Stomach smooth muscle (tissue), 2 donors: ENCODE data around the gene IL17B.

ENCODE experiments used
- H3K27ac ChIP-seq: one replicate; pipeline ENCODE4 v1.7.0; 2013; ENCODE audit warnings: mild to moderate bottlenecking, low read length, inconsistent platforms
- H3K27me3 ChIP-seq, 2 donors: one replicate each; pipeline ENCODE4 v1.7.0; 2013; ENCODE audit warnings: low read length in 2 of 2; ENCODE audit not compliant: insufficient read depth in 2 of 2, control insufficient read depth in 1 of 2
- H3K36me3 ChIP-seq, 2 donors: one replicate each; pipeline ENCODE4 v1.7.0; 2013; ENCODE audit warnings: low read length in 2 of 2; ENCODE audit not compliant: control insufficient read depth in 2 of 2, insufficient read depth in 2 of 2
- H3K4me1 ChIP-seq: one replicate; pipeline ENCODE4 v1.7.0; 2013; ENCODE audit warnings: low read length; ENCODE audit not compliant: control insufficient read depth, insufficient read depth
- H3K4me3 ChIP-seq, 2 donors: one replicate each; pipeline ENCODE4 v1.7.0; 2013; ENCODE audit warnings: low read length in 2 of 2
- H3K9ac ChIP-seq, 2 donors: one replicate each; pipeline ENCODE4 v1.7.0; 2013; ENCODE audit warnings: low read length in 2 of 2, mild to moderate bottlenecking in 1 of 2
- H3K9me3 ChIP-seq, 2 donors: one replicate each; pipeline ENCODE4 v1.7.0; 2013; ENCODE audit warnings: low read length in 2 of 2; ENCODE audit not compliant: control insufficient read depth in 2 of 2
- donor health status: healthy.
- donor health status: Pancreatic carcinoma.

The IL17B gene

DNA sequence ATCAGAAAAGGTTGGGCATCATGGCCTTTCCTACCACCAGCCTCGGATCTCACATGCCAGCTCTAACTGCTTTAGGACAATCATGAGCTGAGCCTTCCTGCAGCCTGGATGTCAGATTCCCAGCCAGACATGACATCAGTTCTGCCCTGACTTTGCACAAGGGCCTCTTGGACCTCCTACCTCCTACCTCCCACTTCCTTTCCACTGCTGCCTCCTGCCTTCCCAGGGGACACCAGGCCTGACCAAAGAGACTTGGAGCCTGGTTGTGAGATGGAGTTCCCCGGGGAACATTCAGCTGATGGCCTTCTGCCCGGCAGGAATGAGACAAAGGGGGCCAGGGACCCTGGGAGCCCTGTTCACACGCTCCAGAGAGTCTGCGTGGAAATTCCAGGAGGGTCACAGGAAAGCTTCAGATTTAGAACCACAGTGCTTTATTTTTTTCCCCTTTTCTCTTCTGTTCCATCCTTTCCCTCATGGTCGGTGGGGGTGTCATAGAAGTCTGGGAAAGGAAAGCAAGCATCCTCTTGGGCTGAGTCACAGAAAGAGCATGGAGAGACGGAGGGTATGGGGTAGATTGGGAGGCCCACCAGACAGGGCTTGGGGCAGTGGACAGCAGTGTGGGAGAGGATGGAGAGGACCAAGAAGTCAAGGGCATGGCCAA, 35.4 kb upstream of the IL17B start:
- Histone ChIP-seq H3K9ac (peak overlapping the region; percentile 100), H3K27ac (peak overlapping the region; percentile 100), H3K4me3 (peak overlapping the region; percentile 78 to 100)

DNA sequence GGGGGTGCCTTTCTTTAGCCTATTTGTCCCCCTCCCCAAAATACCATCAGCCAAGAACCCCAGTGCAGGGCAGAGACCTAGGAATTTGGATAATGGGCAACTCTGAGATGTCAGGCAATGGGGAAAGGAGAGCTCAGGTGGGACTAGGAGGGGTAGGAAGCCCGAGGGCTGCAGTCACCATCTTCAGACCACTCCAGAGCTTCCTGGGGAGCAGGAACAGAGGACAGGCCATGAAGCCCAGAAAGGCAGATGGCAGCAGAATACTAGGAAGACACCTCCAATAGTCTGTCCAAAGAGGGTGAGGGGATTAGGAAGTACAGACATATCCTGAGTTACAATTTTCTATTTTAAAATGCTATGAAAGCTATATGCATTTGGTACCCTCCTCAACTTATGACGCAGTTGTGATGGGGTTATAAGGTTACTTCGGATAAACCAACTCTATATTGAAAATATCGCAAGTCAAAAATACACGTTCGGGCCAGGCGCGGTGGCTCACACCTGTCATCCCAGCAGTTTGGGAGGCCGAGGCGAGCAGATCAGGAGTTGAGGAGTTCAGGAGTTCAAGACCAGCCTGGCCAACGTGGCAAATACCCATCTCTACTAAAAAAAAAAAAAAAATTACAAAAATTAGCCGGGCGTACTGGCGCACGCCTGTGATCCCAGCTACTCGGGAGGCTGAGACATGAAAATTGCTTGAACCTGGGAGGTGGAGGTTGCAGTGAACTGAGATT, 34.6 kb upstream of the IL17B start:
- peaks cover 67% of the 10 kb centered on the region for H3K4me1 ChIP-seq

More for the DNA sequence above, 35.4 kb upstream of the IL17B start:
- peaks cover 86 to 87% of the 10 kb centered on the region in 2 donors for H3K36me3 ChIP-seq
- peaks cover 75% of the 10 kb centered on the region for H3K4me1 ChIP-seq
- no peaks in the 10 kb centered on the region for H3K27me3 ChIP-seq
- no peaks in the 10 kb centered on the region for H3K9me3 ChIP-seq

DNA sequence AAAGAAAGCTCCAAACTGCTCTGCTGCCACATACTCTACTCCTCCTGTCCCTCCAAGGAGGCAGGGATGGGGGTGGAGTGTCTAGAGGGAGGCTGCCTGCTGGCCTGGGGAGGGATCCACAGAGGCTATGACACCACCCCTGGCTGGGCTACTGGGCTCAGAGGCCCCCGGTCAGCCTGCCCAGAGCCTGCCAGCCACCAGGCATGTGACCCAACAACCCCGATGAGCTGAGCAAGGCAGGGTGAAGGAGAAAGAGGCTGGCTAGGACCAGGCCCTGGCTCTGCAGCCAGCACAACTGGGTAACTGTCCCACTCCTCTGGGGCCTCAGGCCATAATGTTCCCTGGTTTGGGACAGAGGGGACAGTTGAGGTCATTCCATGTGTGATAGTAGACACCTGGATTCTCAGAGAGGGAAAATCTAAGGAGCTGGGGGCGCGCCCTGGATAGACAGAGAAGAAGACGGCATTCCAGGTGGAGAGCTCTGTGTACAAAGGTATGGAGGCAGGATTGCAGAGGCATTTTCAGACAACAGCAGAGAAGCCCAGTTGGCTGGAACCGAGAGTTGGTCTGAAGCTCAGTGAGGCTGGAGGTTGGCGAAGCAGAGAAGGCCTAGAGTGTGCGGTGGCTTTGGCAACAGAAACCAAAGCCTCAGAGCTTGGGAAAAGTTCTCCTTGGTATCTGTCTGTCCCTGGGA, 33.8 kb upstream of the IL17B start:
- no peaks in the 10 kb centered on the region for H3K27me3 ChIP-seq
- H3K4me1 ChIP-seq, result peaks cover 66% of the 10 kb centered on the region
- H3K4me3 ChIP-seq, result peak overlapping the region; percentile 93 to 100
- peaks cover 87 to 92% of the 10 kb centered on the region in 2 donors for H3K36me3 ChIP-seq
- H3K9ac ChIP-seq, result peak overlapping the region; percentile 100
- peak overlapping the region; percentile 100 for H3K27ac ChIP-seq
- no peaks in the 10 kb centered on the region for H3K9me3 ChIP-seq

More for the DNA sequence above, 34.6 kb upstream of the IL17B start:
- Histone ChIP-seq H3K27ac (peak overlapping the region; percentile 100), H3K36me3 (peaks cover 86 to 88% of the 10 kb centered on the region in 2 donors), H3K9me3 (no peaks in the 10 kb centered on the region), H3K27me3 (no peaks in the 10 kb centered on the region), H3K4me3 (peak overlapping the region; percentile 93 to 100), H3K9ac (peak overlapping the region; percentile 100)

DNA sequence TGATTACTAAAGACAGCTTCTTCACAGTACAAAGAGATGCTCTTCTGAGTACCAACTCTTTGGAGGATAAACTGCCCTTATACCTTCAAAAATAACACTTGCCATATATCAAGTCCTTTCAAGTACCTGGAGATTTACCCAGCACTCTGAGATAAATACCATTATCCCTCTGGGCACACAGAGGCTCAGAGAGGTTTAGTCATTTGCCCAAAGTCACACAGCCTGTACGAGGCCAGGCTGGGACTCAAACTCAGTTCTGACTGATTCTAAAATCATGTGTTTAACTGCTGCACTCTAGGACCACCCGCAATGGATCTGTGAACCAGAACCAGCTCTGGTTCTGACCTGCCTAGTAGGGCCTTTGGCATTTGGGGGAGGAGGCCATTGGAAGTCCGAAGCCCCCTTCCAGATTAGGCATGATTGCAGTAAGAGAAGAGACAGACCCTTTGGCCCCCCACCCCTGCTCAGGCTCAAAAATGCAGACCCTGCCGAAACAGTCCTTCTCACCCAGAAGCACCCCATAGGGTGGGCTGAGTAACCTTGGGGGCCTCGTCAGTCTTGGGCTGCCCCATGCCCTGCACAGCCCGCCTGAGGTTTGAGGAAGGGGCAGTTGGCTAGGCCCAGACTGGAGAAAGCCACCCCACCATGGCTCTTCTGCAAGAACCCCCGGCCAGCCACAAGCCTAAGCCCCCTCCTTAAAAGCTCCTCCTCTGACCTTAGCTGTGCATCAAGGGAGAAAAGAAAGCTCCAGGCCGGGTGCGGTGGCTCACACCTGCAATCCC, 32.8 kb upstream of the IL17B start:
- Histone ChIP-seq H3K27ac (peak overlapping the region; percentile 100), H3K9ac (peak overlapping the region; percentile 100), H3K4me3 (peak overlapping the region; percentile 93 to 100), H3K36me3 (peaks cover 87 to 90% of the 10 kb centered on the region in 2 donors), H3K9me3 (no peaks in the 10 kb centered on the region), H3K27me3 (no peaks in the 10 kb centered on the region), H3K4me1 (peaks cover 56% of the 10 kb centered on the region)

DNA sequence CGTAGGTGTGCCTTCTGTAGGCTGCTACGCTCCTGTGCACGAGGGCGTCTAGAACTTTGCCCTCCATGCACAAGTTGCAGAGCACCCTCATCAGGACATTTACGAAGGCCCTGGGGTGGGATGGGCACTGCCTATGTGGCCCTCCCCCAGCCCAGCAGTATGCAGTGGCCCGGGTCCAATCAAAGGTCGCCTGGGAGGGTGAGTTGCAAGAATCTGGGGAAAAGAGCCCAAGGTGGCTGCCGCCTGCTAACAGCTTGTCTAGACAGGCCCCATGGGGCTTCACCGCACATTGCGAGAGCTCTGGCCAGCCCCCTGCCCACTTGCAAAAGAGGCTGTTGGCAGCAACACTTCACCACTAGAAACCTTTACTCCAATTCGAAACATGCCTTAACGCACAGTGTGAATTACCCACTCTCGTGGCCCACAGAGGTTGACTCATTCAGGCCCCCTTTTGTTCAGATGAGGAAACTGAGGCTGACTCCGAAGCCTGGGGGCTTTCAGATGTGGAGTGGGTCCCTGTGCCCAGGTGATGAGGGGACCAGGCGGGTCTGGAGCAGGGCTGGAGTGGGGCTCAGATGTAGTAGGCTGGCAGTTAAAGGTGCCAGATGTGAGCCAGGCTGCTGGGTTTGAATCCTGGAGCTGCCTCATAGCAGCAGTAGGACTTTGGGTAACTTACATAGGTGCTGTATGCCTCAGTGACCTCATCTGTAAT, 31.8 kb upstream of the IL17B start:
- peaks cover 49% of the 10 kb centered on the region for H3K4me1 ChIP-seq
- H3K4me3 ChIP-seq, result peak overlapping the region; percentile 93 to 100
- no peaks in the 10 kb centered on the region for H3K27me3 ChIP-seq
- H3K36me3 ChIP-seq, result peaks cover 79 to 81% of the 10 kb centered on the region in 2 donors
- no peaks in the 10 kb centered on the region for H3K9me3 ChIP-seq
- H3K9ac ChIP-seq, result peak overlapping the region; percentile 100
- H3K27ac ChIP-seq, result peak overlapping the region; percentile 100

DNA sequence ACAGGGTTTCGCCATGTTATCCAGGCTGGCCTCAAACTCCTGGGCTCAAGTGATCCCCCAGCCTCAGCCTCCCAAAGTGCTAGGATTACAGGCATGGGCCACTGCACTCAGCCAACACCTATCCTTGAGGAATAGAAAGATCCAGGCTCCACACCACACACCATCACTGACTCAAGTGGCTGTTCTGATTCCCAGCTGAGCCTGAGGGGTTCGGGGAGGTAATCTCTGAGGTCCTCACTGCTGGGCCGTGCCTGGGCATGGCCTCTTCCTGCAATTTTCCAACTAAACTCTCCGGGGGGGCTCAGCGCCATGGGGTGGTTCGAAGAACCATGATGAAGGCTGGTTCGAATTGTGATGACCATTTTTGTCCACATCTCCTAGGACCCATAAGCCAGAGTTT, 31.0 kb upstream of the IL17B start:
- H3K4me3 ChIP-seq, result peak overlapping the region; percentile 93 to 100
- no peaks in the 10 kb centered on the region for H3K9me3 ChIP-seq
- H3K36me3 ChIP-seq, result peaks cover 72 to 74% of the 10 kb centered on the region in 2 donors
- H3K9ac ChIP-seq, result peak overlapping the region; percentile 100
- peaks cover 50% of the 10 kb centered on the region for H3K4me1 ChIP-seq
- no peaks in the 10 kb centered on the region for H3K27me3 ChIP-seq
- H3K27ac ChIP-seq, result peak overlapping the region; percentile 100

DNA sequence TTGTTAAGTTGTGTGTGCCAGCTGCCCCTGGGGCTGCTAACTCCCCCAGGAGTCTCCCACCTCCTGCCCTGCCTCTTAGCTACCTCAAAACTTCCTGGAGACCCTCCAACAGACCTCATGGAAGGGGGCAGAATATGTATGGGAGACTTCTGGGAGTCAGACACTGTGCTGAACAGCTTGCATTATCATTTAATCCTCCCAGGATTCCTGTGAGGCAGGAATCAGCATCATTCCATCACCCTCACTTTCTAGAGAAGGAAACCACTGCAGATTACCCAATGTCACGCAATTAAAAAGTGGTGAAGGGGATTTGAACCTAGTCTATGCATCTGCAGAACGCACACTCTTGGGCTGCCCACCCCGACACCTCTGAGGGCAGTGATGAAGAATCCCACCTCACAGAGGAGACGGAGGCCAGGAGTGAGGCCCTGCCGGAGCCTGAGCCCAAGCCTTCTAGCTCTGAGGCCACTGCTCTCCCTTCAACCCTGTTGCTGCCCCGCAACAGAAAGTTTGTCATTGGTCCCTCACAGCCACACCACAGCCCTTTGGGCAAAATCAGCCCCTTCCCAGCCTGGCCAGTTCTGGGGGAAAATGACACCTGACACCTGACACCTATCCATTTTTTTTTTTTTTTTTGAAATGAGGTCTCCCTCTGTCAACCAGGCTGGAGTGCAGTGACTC, 30.3 kb upstream of the IL17B start:
- Histone ChIP-seq H3K9ac (peak overlapping the region; percentile 100), H3K27ac (peak overlapping the region; percentile 100), H3K36me3 (peaks cover 65 to 68% of the 10 kb centered on the region in 2 donors), H3K4me1 (peaks cover 50% of the 10 kb centered on the region), H3K4me3 (peak overlapping the region; percentile 93 to 100), H3K9me3 (no peaks in the 10 kb centered on the region), H3K27me3 (no peaks in the 10 kb centered on the region)

DNA sequence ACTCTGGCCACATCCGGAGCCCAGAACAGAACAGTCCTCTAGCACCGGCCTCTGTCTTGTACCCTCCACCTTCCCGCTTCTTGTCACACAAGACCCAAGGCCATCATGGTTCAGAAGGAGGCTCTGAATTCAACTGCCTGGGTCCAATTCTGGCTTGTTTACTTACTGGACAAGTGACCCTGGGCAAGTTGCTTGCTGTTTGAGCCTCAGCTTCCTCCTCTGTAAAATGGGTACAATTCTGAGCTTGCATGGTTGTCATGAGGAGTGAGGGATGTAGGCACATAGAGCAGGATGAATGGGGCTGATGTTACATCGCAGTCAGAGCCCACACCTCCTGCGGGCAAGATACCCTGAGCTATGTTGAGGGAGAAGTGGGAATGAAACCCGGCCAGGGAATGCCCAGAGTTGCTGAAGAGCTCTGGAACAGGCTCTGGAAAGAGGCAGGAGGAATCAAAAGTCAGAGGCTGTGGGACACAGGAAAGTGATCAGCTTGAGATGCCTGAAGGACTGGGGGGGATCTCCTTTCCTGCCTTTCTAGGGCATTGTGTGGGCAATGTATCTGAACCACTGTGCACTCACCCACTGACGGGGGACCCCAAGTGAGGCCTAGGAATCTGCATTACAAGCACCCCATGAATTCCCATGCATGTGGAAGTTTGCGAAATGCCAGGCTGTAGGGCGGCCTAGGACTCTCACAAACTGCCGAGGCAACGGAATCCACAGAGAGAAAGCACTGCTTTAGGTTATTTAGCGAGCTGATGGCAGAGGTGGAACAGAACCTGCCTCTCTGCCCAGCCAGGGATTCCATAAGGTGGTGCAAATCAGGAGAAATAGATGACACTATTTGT, 29.4 kb upstream of the IL17B start:
- Histone ChIP-seq H3K9me3 (no peaks in the 10 kb centered on the region), H3K27ac (peak overlapping the region; percentile 100), H3K36me3 (peaks cover 60 to 61% of the 10 kb centered on the region in 2 donors), H3K4me1 (peaks cover 51% of the 10 kb centered on the region), H3K4me3 (peak overlapping the region; percentile 93 to 100), H3K27me3 (no peaks in the 10 kb centered on the region), H3K9ac (peak overlapping the region; percentile 100)
